Muscle layer of duodenum (tissue), 2 donors: ENCODE results near the gene SELENOV.
A peak's percentile ranks its signal among the peaks of the same experiment; 100 is the strongest.
"Not testable (repeated sequence)": the region's sequence is repeated elsewhere in the genome, so short reads cannot be mapped to it uniquely, and the experiment has no call there.

Source experiments
- H3K27ac ChIP-seq: one replicate; pipeline ENCODE4 v1.7.0; 2013; ENCODE audit warnings: mild to moderate bottlenecking, low read length
- H3K27me3 ChIP-seq: one replicate; pipeline ENCODE4 v1.7.0; 2013; ENCODE audit warnings: low read depth, mild to moderate bottlenecking, control low read depth, low read length
- H3K36me3 ChIP-seq, 2 donors: one replicate each; pipeline ENCODE4 v1.7.0; 2013; ENCODE audit warnings: low read length in 2 of 2, control low read depth in 1 of 2, mild to moderate bottlenecking in 1 of 2; ENCODE audit not compliant: insufficient read depth in 2 of 2, control insufficient read depth in 1 of 2
- H3K4me1 ChIP-seq, 2 donors: one replicate each; pipeline ENCODE4 v1.7.0; 2013; ENCODE audit warnings: low read length in 2 of 2, mild to moderate bottlenecking in 2 of 2, control low read depth in 1 of 2, moderate library complexity in 1 of 2; ENCODE audit not compliant: insufficient read depth in 2 of 2, control insufficient read depth in 1 of 2
- H3K4me3 ChIP-seq, 2 donors: one replicate each; pipeline ENCODE4 v1.7.0; 2013; ENCODE audit warnings: low read length in 2 of 2, low read depth in 1 of 2, mild to moderate bottlenecking in 1 of 2
- H3K9me3 ChIP-seq, 2 donors: one replicate each; pipeline ENCODE4 v1.7.0; 2013; ENCODE audit warnings: low read length in 2 of 2, control low read depth in 1 of 2, mild to moderate bottlenecking in 1 of 2; ENCODE audit not compliant: control insufficient read depth in 1 of 2
- donor health status: healthy.

SELENOV gene

GRCh38 chr19:39475748-39476147, 39.2 kb upstream of the SELENOV start:
- Histone ChIP-seq H3K27ac (no peak overlapping the region), H3K9me3 (no peaks in the 10 kb centered on the region), H3K27me3 (no peaks in the 10 kb centered on the region), H3K4me3 (no peak overlapping the region), H3K36me3 (peaks cover 48 to 61% of the 10 kb centered on the region in 2 donors), H3K4me1 (peaks cover 0 to 5% of the 10 kb centered on the region in 2 donors)

GRCh38 chr19:39479319-39479801, 35.6 kb upstream of the SELENOV start:
- peaks cover 7 to 18% of the 10 kb centered on the region in 2 donors for H3K4me1 ChIP-seq
- not testable (repeated sequence) for H3K9me3 ChIP-seq, H3K4me3 ChIP-seq, H3K27me3 ChIP-seq, H3K27ac ChIP-seq
- H3K36me3 ChIP-seq, result peaks cover 15 to 29% of the 10 kb centered on the region in 2 donors

- H3K27ac ChIP-seq, result no peak overlapping the region
- peak overlapping the region; percentile 99 to 100 for H3K4me3 ChIP-seq
- H3K4me1 ChIP-seq, result peaks cover 7 to 18% of the 10 kb centered on the region in 2 donors
- no peaks in the 10 kb centered on the region for H3K27me3 ChIP-seq
- peaks cover 10 to 24% of the 10 kb centered on the region in 2 donors for H3K36me3 ChIP-seq
- H3K9me3 ChIP-seq, result no peaks in the 10 kb centered on the region
These were observed 35.0 kb upstream of the SELENOV start for GRCh38 chr19:39479916-39480315.

DNA sequence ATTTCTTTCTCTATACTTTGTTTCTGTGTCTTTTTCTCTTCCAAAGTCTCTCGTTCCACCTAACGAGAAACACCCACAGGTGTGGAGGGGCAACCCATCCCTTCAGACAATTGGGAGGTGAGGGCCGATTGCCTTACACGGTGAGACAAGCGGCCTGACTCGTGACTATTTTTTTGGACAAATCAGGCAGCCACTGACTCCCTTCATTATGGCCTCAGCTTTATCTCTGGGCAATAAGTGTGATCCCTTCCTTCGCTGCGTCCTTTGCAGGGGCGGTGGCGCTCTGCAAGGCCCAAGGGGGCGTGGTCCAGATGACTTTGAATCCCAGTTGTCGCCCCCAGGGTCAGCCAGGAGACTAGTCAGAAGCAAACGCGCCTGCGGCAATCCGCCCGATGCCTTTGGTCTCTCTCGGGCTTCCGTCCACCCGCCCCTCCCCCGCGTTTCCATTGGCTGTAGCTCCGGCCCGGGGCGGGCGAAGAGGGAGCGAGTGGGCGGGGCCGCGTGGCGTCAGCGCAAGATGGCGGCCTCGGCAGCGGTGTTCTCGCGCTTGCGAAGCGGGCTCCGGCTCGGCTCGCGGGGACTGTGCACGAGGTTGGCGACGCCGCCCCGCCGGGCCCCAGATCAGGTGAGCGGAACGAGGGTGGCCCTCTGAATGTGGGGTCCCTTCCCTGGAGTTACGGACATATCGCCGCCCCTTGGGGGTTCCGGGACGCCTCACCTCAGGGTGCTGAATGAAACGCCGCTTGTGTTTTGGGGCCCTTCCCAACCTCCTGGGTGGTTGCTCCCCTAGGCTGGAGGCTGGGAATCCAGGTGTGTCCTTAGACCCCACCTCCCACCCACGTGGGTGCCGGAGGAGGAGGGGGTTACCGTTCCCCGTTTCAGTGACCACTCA, 34.4 kb upstream of the SELENOV start, which contains the start of gene TIMM50:
Gene TIMM50 (plus strand): TSS at position 502 of the 892 bp plus-strand sequence. CDS start 16 bp downstream, at position 518.
- Histone ChIP-seq H3K36me3 (peaks cover 14 to 26% of the 10 kb centered on the region in 2 donors), H3K27me3 (no peaks in the 10 kb centered on the region), H3K27ac (peak within 1 kb of the TSS; percentile 72), H3K4me1 (peaks cover 7 to 18% of the 10 kb centered on the region in 2 donors), H3K4me3 (peak within 1 kb of the TSS; percentile 99 to 100), H3K9me3 (no peaks in the 10 kb centered on the region)

DNA sequence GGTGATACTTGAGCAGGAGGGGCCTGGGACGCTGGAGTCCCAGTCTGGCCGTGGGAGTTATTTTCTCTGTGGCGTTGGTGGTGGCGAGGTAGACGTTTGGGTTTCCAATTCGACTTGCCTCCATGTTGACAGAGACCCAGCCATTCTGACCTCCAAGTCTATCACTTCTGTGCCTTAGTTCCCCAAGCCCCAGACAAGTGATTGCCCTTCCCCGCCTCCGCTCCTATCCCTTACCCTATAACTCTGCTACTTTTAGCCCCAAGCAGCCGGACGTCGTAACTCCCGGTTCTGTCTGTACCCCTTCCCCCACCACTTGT, 33.8 kb upstream of the SELENOV start:
- Histone ChIP-seq H3K4me3 (peak overlapping the region; percentile 99 to 100), H3K4me1 (peaks cover 7 to 18% of the 10 kb centered on the region in 2 donors), H3K9me3 (no peaks in the 10 kb centered on the region), H3K27me3 (no peaks in the 10 kb centered on the region), H3K27ac (peak overlapping the region; percentile 63), H3K36me3 (peaks cover 15 to 26% of the 10 kb centered on the region in 2 donors)

DNA sequence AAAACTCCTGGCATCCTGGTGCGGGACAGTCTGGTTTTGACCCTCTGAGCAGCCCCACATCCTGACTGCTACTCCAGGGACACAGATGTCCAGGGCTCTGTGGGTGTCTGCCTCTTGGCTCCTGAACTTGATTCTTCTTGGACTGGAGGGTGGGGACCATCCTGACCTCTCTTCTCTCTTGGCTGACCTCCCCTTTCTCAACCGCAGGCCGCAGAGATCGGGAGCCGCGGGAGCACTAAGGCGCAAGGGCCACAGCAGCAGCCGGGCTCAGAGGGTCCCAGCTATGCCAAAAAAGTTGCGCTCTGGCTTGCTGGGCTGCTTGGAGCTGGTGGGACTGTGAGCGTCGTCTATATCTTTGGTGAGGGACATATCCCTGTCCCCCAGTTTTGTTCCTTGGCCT, 33.3 kb upstream of the SELENOV start:
- Histone ChIP-seq H3K9me3 (no peaks in the 10 kb centered on the region), H3K4me3 (peak overlapping the region; percentile 99 to 100), H3K4me1 (peaks cover 7 to 18% of the 10 kb centered on the region in 2 donors), H3K27ac (peak overlapping the region; percentile 63), H3K36me3 (peaks cover 15 to 25% of the 10 kb centered on the region in 2 donors), H3K27me3 (no peaks in the 10 kb centered on the region)

- no peak overlapping the region for H3K4me3 ChIP-seq
- H3K27me3 ChIP-seq, result no peaks in the 10 kb centered on the region
- H3K4me1 ChIP-seq, result peaks cover 7 to 18% of the 10 kb centered on the region in 2 donors
- peaks cover 23 to 31% of the 10 kb centered on the region in 2 donors for H3K36me3 ChIP-seq
- H3K27ac ChIP-seq, result no peak overlapping the region
- no peaks in the 10 kb centered on the region for H3K9me3 ChIP-seq
These were observed 31.8 kb upstream of the SELENOV start for GRCh38 chr19:39483141-39483540.

- Histone ChIP-seq H3K9me3 (no peaks in the 10 kb centered on the region), H3K27me3 (no peaks in the 10 kb centered on the region), H3K4me3 (no peak overlapping the region), H3K27ac (no peak overlapping the region), H3K36me3 (peaks cover 39 to 64% of the 10 kb centered on the region in 2 donors), H3K4me1 (no peaks in the 10 kb centered on the region)
These were observed 25.2 kb upstream of the SELENOV start for GRCh38 chr19:39489756-39490155.

- no peak overlapping the region for H3K4me3 ChIP-seq
- H3K27me3 ChIP-seq, result no peaks in the 10 kb centered on the region
- H3K9me3 ChIP-seq, result no peaks in the 10 kb centered on the region
- H3K27ac ChIP-seq, result no peak overlapping the region
- H3K36me3 ChIP-seq, result peaks cover 20 to 43% of the 10 kb centered on the region in 2 donors
- H3K4me1 ChIP-seq, result no peaks in the 10 kb centered on the region
These were observed 22.7 kb upstream of the SELENOV start for GRCh38 chr19:39492225-39492624.

GRCh38 chr19:39492788-39493187, 22.2 kb upstream of the SELENOV start:
- H3K4me1 ChIP-seq, result peaks cover 0 to 3% of the 10 kb centered on the region in 2 donors
- peaks cover 20 to 41% of the 10 kb centered on the region in 2 donors for H3K36me3 ChIP-seq
- H3K4me3 ChIP-seq, result no peak overlapping the region
- no peaks in the 10 kb centered on the region for H3K9me3 ChIP-seq
- no peak overlapping the region for H3K27ac ChIP-seq
- H3K27me3 ChIP-seq, result peaks cover 4% of the 10 kb centered on the region

DNA sequence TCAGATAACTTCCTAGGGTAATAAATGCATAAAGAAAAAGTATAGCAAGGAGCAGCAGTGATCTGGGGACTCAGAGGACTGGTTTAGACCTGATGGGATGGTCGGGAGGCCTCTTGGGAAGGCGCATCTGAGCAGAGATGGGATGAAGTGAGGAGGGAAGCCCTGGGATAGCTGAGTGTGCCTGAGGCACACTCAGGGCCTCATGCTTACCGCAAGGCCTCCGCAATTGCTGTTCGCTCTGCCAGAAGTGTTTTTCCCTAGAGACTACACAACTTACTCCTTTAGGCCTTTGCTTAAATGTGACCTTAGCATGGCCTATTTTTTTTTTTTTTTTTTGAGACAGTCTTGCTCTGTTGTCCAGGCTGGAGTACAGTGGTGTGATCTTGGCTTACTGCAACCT, 20.3 kb upstream of the SELENOV start:
- peaks cover 17% of the 10 kb centered on the region for H3K27me3 ChIP-seq
- H3K4me3 ChIP-seq, result no peak overlapping the region
- H3K27ac ChIP-seq, result no peak overlapping the region
- peaks cover 4 to 22% of the 10 kb centered on the region in 2 donors for H3K36me3 ChIP-seq
- H3K4me1 ChIP-seq, result peaks cover 3 to 19% of the 10 kb centered on the region in 2 donors
- H3K9me3 ChIP-seq, result no peaks in the 10 kb centered on the region
